GM23338 (cell line): ENCODE results near the gene SPAG16.

ENCODE experiments used
- CTCF ChIP-seq, 2 experiments: fragments of 200-600 bp in 1 of 2; sonication (generic) in 1 of 2; conservative IDR thresholded peaks; 2 replicates each; pipeline versions ENCODE4 v1.5.1 to v1.6.1; 2016 to 2017; ENCODE audit warnings: antibody characterized with exemption in 2 of 2, low read depth in 2 of 2, mild to moderate bottlenecking in 2 of 2, moderate library complexity in 1 of 2
- EZH2 ChIP-seq: fragments of 200-600 bp; sonication (generic); IDR thresholded peaks from one replicate; pipeline ENCODE4 v1.8.0; 2017; ENCODE audit warnings: antibody characterized with exemption, mild to moderate bottlenecking, low read depth; ENCODE audit not compliant: unreplicated experiment
- EZH2phosphoT487 ChIP-seq: fragments of 200-600 bp; sonication (generic); IDR thresholded peaks from one replicate; pipeline ENCODE4 v1.8.1; 2018; ENCODE audit warnings: antibody characterized with exemption; ENCODE audit not compliant: unreplicated experiment
- NANOG ChIP-seq: IDR thresholded peaks from 2 replicates; pipeline ENCODE4 v1.6.1; 2016; ENCODE audit warnings: antibody characterized with exemption, borderline replicate concordance
- POLR2AphosphoS5 ChIP-seq: IDR thresholded peaks from 2 replicates; pipeline ENCODE4 v1.6.1; 2016; ENCODE audit warnings: antibody characterized with exemption, low read depth
- REST ChIP-seq: IDR thresholded peaks from one replicate; pipeline ENCODE4 v1.6.1; 2018; ENCODE audit warnings: antibody characterized with exemption; ENCODE audit not compliant: unreplicated experiment
- ZNF114 ChIP-seq: fragments of 250-450 bp; sonication (Bioruptor Pico); IDR thresholded peaks from 2 replicates; pipeline ENCODE4 v1.5.0; 2020; ENCODE audit warnings: mild to moderate bottlenecking, moderate library complexity

- TF ChIP-seq POLR2AphosphoS5 (no peak), ZNF114 (CRISPR knock-in tag) (no peak), CTCF (conservative IDR thresholded peaks at IDR 0.05; ENCODE audit: low read depth in 2 of 2) (no peak), EZH2 (no peak), EZH2phosphoT487 (no peak), REST (no peak), NANOG (no peak)
Measured at GRCh38 chr2:214128040-214128439, 843.8 kb downstream of the SPAG16 start.
